Astrocyte (in vitro differentiated cells and primary cell): ENCODE results near the gene CFAP73. TPM values are rescaled to one million over a fixed set of nuclear protein-coding genes. Genes with fewer than 3 reads are reported as not detected.

Source experiments
- DNase-seq: peaks from one replicate; pipeline ENCODE4 v3.0.0-alpha.2; 2010; ENCODE audit warnings: low read depth
- FAIRE-seq: peaks from 2 replicates; lab custom pipeline; 2011; peaks lifted over from hg19 to GRCh38; lab: Jason Lieb, UNC
- H2AFZ ChIP-seq: 2 replicates; pipeline ENCODE4 v1.6.0; 2012; ENCODE audit warnings: low read depth, low read length, inconsistent platforms
- H3K27ac ChIP-seq: 2 replicates; pipeline ENCODE4 v1.5.1; 2011; ENCODE audit warnings: low read depth, low read length, inconsistent platforms
- H3K27me3 ChIP-seq: 2 replicates; pipeline ENCODE4 v1.6.0; 2011; ENCODE audit warnings: low read length, inconsistent platforms; ENCODE audit not compliant: insufficient read depth
- H3K36me3 ChIP-seq: 2 replicates; pipeline ENCODE4 v1.5.1; 2011; ENCODE audit warnings: low read length, inconsistent platforms; ENCODE audit not compliant: insufficient read depth
- H3K4me1 ChIP-seq: 2 replicates; pipeline ENCODE4 v1.5.1; 2011; ENCODE audit warnings: low read length, inconsistent platforms; ENCODE audit not compliant: insufficient read depth
- H3K4me2 ChIP-seq: 2 replicates; pipeline ENCODE4 v1.6.0; 2012; ENCODE audit warnings: low read length, inconsistent platforms
- H3K4me3 ChIP-seq: 2 replicates; pipeline ENCODE4 v1.5.1; 2011; ENCODE audit warnings: low read depth, mild to moderate bottlenecking, low read length, inconsistent platforms; ENCODE audit not compliant: insufficient read depth
- H3K79me2 ChIP-seq: 2 replicates; pipeline ENCODE4 v1.6.0; 2012; ENCODE audit warnings: mild to moderate bottlenecking, low read length, inconsistent platforms; ENCODE audit not compliant: insufficient read depth
- H3K9ac ChIP-seq: 2 replicates; pipeline ENCODE4 v1.6.0; 2012; ENCODE audit warnings: mild to moderate bottlenecking, low read length, inconsistent platforms
- H3K9me3 ChIP-seq: 2 replicates; pipeline ENCODE4 v1.5.1; 2012; ENCODE audit warnings: low read depth, mild to moderate bottlenecking, low read length, inconsistent platforms; ENCODE audit not compliant: insufficient read depth
- H4K20me1 ChIP-seq: 2 replicates; pipeline ENCODE4 v1.6.0; 2012; ENCODE audit warnings: low read length, inconsistent platforms; ENCODE audit not compliant: insufficient read depth
- H3K27ac Mint-ChIP-seq: one replicate; pipeline ENCODE4 v1.8.0; 2021; ENCODE audit warnings: mild to moderate bottlenecking, mixed read lengths; ENCODE audit not compliant: unreplicated experiment
- H3K27me3 Mint-ChIP-seq: one replicate; pipeline ENCODE4 v1.8.0; 2021; ENCODE audit warnings: low read depth, mixed read lengths; ENCODE audit not compliant: unreplicated experiment
- H3K36me3 Mint-ChIP-seq: one replicate; pipeline ENCODE4 v1.8.0; 2021; ENCODE audit warnings: low read depth, mixed read lengths; ENCODE audit not compliant: unreplicated experiment
- H3K4me1 Mint-ChIP-seq: one replicate; pipeline ENCODE4 v1.8.0; 2021; ENCODE audit warnings: low read depth, mixed read lengths; ENCODE audit not compliant: unreplicated experiment
- H3K4me3 Mint-ChIP-seq: one replicate; pipeline ENCODE4 v1.8.0; 2021; ENCODE audit warnings: mild to moderate bottlenecking, moderate library complexity, mixed read lengths; ENCODE audit not compliant: unreplicated experiment
- H3K9me3 Mint-ChIP-seq: one replicate; pipeline ENCODE4 v1.8.0; 2021; ENCODE audit warnings: mild to moderate bottlenecking, mixed read lengths; ENCODE audit not compliant: unreplicated experiment
- EZH2 ChIP-seq: IDR thresholded peaks from 2 replicates; pipeline ENCODE4 v1.6.1; 2012; ENCODE audit warnings: mild to moderate bottlenecking, low read length, inconsistent platforms; ENCODE audit not compliant: insufficient read depth
- total RNA-seq: library from RNA; stranded (reverse); gene quantifications from 2 replicates; pipeline ENCODE4 v1.2.1, GENCODE V29; 2021
- TF ChIP-seq, protein P1 (sequence below): IDR thresholded peaks from 2 replicates; pipeline ENCODE4 v1.5.1; 2011; ENCODE audit warnings: low read depth, mild to moderate bottlenecking, inconsistent platforms, low read length, moderate library complexity; ENCODE audit not compliant: insufficient read depth

CFAP73 gene
- total RNA-seq, 1 donor from 2014 or later: not detected

DNA sequence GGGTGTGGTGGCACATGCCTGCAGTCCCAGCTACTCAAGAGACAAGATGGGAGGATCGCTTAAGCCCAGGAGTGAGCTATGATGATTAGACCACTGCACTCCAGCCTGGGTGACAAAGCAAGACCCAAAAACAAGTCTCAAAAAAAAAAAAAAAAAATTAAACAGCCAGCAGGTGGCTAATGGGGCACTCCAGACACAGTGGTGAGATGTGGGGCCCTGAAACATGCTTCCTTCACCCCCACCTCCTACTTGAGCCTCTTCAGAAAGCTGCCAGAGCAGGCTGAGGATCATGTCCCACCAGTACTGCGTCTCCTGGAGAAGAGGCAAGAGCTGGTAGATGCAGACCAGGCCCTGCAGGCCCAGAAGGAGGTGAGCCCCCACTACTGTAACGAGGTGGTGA, 2.1 kb downstream of the CFAP73 start:
- no peak for DNase-seq
- Histone ChIP-seq H3K27me3 (peaks cover 19% of the 10 kb centered on the region), H3K79me2 (no peaks in the 10 kb centered on the region), H2AFZ (no peak overlapping the region), H3K4me2 (no peak overlapping the region), H3K27ac (no peak overlapping the region), H3K9me3 (no peaks in the 10 kb centered on the region), H3K4me3 (no peak overlapping the region), H3K9ac (no peak overlapping the region), H4K20me1 (peaks cover 1% of the 10 kb centered on the region), H3K4me1 (peaks cover 20% of the 10 kb centered on the region), H3K36me3 (no peaks in the 10 kb centered on the region)
- Mint-ChIP-seq H3K4me3 (no peak overlapping the region), H3K36me3 (peaks cover under 1% of the 10 kb centered on the region), H3K27ac (no peak overlapping the region), H3K27me3 (peaks cover 48% of the 10 kb centered on the region), H3K4me1 (peaks cover 4% of the 10 kb centered on the region), H3K9me3 (peaks cover 4% of the 10 kb centered on the region)
- no peak for FAIRE-seq
- TF ChIP-seq, protein P1, sequence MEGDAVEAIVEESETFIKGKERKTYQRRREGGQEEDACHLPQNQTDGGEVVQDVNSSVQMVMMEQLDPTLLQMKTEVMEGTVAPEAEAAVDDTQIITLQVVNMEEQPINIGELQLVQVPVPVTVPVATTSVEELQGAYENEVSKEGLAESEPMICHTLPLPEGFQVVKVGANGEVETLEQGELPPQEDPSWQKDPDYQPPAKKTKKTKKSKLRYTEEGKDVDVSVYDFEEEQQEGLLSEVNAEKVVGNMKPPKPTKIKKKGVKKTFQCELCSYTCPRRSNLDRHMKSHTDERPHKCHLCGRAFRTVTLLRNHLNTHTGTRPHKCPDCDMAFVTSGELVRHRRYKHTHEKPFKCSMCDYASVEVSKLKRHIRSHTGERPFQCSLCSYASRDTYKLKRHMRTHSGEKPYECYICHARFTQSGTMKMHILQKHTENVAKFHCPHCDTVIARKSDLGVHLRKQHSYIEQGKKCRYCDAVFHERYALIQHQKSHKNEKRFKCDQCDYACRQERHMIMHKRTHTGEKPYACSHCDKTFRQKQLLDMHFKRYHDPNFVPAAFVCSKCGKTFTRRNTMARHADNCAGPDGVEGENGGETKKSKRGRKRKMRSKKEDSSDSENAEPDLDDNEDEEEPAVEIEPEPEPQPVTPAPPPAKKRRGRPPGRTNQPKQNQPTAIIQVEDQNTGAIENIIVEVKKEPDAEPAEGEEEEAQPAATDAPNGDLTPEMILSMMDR: no peak
- TF ChIP-seq EZH2: no peak

DNA sequence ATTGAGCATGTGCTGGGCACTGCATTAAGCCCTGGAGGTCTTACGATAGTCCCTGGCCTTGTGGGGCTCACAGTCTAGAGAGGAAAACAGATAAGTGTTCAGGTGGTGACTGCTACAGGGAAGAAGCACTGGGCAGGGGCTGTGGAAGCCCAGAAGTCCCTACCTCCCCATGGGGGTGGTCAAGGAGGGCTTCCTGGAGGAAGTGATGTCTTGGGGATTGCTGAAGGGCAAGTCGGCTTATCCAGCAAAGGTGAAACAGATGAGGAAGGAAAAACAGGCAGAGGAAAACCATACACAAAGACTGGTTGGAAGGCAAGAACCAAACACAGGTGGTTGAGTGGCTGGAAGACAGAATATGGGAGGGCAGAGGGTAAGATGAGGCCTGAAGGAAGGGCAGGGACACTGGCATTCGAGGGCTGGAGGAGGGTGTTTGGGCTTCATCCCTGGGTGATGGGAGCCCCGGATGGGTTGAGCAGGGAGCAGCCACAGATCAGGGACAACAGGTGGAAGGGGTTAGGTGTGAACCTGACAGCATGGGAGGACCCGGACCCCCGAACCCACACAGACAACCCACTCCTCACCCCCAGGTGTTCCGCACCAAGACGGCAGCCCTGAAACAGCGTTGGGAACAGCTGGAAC, 2.8 kb downstream of the CFAP73 start:
- H3K36me3 ChIP-seq: no peaks in the 10 kb centered on the region
- Mint-ChIP-seq H3K9me3 (peaks cover 2% of the 10 kb centered on the region), H3K4me3 (peak overlapping the region; percentile 63), H3K4me1 (peaks cover 4% of the 10 kb centered on the region), H3K27ac (no peak overlapping the region), H3K27me3 (peaks cover 55% of the 10 kb centered on the region), H3K36me3 (peaks cover 7% of the 10 kb centered on the region)
- H2AFZ ChIP-seq: no peak overlapping the region
- no peak overlapping the region for H3K9ac ChIP-seq
- peaks cover 4% of the 10 kb centered on the region for H4K20me1 ChIP-seq
- FAIRE-seq (no peak), DNase-seq (no peak)
- H3K79me2 ChIP-seq: no peaks in the 10 kb centered on the region
- H3K27me3 ChIP-seq: peaks cover 19% of the 10 kb centered on the region
- H3K9me3 ChIP-seq: no peaks in the 10 kb centered on the region
- H3K4me3 ChIP-seq: peak overlapping the region; percentile 37
- peaks cover 20% of the 10 kb centered on the region for H3K4me1 ChIP-seq
- H3K4me2 ChIP-seq: peak overlapping the region; percentile 84
- no peak overlapping the region for H3K27ac ChIP-seq
- TF ChIP-seq, protein P1: no peak
- no peak for TF ChIP-seq EZH2
